ENCODE measurements around the gene FCSK.

DNA sequence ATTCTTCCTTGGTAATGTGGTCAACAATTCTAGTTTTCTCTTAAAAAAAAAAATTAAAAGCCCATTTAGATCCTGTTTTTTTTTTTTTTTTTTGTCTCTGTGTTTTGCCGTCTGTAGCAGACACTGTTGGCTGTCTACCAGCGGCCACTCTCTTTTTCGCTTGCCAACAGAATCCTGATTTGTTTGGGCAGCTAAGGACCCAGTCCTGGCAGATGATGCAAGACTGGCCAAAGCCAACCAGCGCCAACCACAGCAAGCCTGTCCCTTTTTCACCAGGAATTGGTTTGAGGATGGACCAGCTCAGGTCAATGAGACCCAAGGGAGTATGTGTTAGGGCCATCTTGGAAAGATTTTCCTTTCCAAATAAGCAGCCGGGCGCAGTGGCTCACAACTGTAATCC is 43.7 kb upstream of the FCSK start:
- no peak for TF ChIP-seq POLR2A (IDR thresholded peaks at IDR 0.05)
- TF ChIP-seq, protein P1, sequence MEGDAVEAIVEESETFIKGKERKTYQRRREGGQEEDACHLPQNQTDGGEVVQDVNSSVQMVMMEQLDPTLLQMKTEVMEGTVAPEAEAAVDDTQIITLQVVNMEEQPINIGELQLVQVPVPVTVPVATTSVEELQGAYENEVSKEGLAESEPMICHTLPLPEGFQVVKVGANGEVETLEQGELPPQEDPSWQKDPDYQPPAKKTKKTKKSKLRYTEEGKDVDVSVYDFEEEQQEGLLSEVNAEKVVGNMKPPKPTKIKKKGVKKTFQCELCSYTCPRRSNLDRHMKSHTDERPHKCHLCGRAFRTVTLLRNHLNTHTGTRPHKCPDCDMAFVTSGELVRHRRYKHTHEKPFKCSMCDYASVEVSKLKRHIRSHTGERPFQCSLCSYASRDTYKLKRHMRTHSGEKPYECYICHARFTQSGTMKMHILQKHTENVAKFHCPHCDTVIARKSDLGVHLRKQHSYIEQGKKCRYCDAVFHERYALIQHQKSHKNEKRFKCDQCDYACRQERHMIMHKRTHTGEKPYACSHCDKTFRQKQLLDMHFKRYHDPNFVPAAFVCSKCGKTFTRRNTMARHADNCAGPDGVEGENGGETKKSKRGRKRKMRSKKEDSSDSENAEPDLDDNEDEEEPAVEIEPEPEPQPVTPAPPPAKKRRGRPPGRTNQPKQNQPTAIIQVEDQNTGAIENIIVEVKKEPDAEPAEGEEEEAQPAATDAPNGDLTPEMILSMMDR (IDR thresholded peaks at IDR 0.05) = no peak
- no peak for TF ChIP-seq POLR2AphosphoS5 (IDR thresholded peaks at IDR 0.05)
- TF ChIP-seq EP300 (IDR thresholded peaks at IDR 0.05) = no peak
